GM12873 (cell line): ENCODE results near the gene COL28A1.

Experiments
- TF ChIP-seq, protein P1 (sequence below): IDR thresholded peaks from 2 replicates; pipeline ENCODE4 v1.5.1; 2012; ENCODE audit warnings: low read depth, mild to moderate bottlenecking, moderate library complexity, low read length, control low read depth; ENCODE audit not compliant: insufficient read depth; ENCODE audit errors: missing control alignments

The COL28A1 gene

DNA sequence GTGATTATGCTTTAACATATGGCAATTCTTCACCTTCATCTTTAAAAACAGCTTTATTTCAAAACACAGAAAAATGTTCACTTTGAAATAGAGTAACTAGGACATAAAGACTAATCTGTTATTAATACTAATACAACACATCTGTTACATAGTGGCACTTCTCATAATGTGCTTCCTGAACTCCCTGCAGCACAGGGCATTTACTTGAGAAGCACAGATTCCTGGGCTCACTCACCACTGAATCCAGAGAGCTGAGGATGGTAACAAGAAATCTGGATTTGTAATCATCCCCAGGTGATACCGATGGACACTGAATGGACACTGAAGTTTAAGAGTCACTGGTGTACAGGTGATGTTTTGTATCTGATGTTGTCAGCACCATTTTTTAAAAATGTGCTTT lies 96.1 kb downstream of the COL28A1 start:
- TF ChIP-seq, protein P1, sequence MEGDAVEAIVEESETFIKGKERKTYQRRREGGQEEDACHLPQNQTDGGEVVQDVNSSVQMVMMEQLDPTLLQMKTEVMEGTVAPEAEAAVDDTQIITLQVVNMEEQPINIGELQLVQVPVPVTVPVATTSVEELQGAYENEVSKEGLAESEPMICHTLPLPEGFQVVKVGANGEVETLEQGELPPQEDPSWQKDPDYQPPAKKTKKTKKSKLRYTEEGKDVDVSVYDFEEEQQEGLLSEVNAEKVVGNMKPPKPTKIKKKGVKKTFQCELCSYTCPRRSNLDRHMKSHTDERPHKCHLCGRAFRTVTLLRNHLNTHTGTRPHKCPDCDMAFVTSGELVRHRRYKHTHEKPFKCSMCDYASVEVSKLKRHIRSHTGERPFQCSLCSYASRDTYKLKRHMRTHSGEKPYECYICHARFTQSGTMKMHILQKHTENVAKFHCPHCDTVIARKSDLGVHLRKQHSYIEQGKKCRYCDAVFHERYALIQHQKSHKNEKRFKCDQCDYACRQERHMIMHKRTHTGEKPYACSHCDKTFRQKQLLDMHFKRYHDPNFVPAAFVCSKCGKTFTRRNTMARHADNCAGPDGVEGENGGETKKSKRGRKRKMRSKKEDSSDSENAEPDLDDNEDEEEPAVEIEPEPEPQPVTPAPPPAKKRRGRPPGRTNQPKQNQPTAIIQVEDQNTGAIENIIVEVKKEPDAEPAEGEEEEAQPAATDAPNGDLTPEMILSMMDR, result no peak

DNA sequence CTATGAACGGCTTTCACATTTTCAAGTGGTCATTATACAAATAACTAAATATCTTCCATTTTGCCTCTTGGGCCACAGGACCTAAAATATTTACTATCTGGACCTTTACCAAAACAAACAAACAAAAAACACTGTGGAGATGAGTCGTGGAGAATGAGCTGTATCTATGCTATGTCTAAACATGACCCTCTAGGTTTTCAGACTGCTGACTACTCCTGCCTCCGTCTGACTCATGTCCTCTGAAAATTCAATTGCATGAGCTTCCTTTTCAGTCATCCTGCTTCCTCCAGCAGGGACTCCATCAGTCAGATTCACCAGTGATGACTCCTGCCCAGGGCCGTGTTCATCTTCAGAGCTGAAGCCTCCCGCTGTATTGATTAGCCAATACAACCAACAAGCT lies 96.8 kb downstream of the COL28A1 start:
- TF ChIP-seq, protein P1, result no peak

DNA sequence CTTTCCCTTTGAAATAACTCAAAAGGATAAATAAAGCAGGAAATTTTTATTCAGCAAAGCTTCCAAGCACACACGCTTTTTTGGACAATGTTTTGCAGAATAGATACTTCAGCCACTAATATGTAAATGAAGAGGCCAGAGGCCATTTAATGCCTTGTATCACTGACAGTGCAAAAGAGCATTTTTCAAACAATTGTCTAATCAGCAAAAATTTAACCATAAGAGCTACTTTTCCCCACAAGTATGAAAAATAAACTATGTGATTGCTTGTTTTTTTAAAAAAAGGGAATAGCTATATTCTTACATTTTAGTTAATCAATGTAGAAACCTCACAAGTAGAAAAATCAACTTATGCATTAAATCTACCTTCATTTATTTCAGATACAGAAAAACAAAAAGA lies 99.7 kb downstream of the COL28A1 start:
- TF ChIP-seq, protein P1, result no peak

DNA sequence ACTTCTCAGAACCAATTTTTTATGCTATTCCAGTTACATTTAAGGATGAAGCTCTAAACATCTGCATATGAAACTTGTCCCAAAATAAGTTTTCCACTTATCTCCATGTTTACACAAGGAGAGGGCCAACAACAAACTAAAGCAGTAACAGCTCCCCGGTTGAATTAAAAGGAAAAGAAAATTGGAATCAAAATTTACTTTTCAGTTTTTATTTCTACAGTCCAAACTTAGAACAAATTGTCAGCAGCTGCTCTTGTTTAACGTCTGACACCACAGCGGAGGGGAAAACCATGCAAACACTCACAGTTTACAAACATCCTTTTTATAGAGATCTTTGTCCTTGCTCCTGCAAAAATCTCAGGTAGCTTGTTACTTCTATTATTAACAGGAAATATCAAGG lies 101.3 kb downstream of the COL28A1 start:
- TF ChIP-seq, protein P1, result no peak

DNA sequence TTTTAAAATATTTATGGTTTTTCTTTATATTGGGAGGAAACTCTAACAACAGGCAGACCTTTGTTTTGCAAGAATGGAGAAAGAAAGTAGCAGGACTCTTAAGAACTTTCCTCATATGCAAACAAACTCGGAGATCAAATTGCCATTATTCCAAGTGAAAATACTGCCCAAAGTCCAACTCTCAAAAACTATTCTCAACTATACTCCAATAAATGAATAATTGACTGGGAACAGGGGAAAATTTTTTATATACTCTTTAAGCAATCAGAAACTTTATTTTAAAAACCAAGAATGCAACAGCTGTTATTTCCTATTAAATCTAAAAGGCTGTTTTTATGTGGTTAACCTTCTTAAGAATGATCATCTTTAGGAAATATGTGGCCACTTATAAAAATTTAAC lies 101.9 kb downstream of the COL28A1 start:
- TF ChIP-seq, protein P1, result no peak

DNA sequence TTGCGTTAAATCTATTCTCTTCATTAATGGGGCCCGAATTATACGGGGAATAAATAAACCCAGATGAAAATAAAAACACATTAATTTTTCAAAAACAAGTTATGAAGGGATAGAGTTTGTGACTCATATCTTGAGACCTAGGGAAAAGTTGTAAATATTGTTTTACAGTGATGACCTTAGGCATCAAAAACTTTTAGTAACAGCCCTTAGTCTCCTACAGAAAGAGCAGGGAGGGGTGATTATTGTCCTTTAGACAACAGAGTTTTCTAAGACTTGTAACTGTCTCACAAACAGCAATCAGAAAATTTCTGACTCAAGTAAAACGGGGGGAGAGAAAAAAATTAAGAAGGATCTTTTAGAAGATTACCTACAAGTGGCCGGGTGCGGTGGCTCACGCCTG lies 102.7 kb downstream of the COL28A1 start:
- TF ChIP-seq, protein P1, result no peak

DNA sequence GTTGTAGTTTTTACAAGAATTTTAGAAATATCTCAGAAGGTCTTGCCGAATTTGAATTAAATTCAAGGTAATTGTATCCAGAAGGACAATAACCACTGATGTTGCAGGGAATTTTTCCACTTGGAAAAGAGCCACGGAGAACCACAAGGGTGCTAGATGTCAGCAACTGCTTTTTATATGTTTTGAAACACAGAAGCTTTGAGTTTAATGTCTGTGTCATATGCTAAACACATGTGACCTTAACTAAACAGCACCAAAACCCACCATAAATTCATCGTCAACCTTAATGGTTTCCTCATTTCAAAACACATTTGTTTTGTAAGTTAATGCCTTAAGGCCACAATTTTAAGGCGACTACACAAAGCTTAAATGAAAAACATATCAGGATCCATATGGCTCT lies 106.9 kb downstream of the COL28A1 start:
- TF ChIP-seq, protein P1, result no peak

DNA sequence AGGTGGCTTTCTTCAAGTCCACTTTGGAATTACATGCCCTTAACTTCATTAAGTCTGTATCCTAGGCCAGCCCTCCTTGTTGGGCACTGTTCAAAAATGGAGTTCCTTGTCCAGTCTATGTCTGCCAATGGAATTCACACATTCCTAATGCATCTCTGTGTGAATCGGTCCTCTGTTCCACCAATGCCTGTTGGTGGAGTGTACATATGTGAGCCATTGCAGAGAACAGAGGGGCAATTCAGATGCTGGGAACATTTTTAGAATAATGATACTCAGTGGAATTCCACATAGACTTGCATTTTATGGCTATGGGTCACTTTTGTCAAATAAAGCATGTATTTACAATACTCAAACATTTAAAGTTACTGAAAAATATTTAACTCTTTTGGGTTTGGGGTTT lies 108.3 kb downstream of the COL28A1 start:
- TF ChIP-seq, protein P1, result no peak
